Activated CD8-positive, alpha-beta memory T cell treated with anti-CD3 and anti-CD28 coated beads, Interleukin-2, amount 50 U/mL, for 24 hours (primary cell): Measurements from ENCODE around the gene IL20RA.
"Not testable (repeated sequence)": the region's sequence is repeated elsewhere in the genome, so short reads cannot be mapped to it uniquely, and the experiment has no call there.

Experiments
- DNase-seq: peaks from one replicate; pipeline ENCODE4 v3.0.0-alpha.2; 2020; ENCODE audit errors: extremely low read depth

The IL20RA gene

DNA sequence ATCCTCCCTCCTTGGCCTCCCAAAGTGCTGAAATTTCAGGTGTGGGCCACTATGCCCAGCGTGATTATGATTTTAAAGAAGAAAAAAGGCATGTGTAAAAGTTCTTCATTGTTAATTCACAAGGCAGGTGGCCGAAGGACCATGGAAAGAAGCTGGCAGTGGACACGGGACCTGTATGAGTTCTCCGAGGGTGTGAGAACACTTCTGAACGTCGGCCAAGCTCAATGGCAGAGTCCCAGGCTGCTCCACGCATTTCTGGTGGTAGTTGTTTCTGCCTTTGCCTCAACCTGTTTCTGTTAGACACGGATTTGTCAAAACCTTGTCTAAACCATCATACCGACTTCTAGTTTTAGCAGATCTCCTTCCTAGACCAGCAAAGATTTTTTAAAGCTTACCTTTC, 36.6 kb downstream of the IL20RA start:
- DNase-seq = no peak

DNA sequence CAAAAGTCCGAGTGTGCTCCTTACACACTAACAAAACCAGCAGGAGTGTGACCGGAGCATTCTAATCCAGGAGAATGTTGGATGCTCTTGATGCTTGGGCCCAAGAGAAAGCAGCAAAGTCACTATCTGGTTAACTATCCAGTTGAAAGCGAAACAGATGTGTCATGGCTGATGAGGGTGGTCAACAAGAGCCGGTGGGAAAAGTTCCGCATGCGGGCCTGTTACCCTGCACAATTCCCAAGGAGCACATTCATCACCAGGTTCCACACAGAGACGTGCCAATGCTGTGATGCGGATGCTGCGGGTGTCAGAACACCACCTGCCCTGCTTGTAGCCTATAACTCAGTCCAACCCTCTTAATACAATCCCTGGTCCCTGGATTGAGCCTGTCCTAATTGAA, 38.7 kb downstream of the IL20RA start:
- DNase-seq = no peak

DNA sequence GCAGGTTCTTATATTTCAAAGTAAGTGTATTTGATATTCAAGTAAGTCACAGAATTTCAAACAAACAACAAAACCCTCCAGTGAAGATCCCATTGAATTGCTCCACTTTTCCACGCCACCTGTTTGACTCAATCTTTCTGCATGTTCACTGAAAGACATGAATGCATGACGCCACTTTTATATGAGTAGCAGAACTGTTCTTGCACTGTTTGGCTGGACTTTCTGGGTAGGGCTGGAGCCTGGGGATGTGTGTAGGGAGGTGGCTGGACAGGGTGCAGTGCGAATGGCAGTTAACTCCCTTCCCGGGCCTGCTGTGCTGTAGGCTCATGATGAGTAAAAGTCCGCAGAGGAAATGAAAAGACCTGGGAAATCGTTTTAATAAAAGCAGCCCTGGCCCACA, 39.7 kb downstream of the IL20RA start:
- no peak for DNase-seq

DNA sequence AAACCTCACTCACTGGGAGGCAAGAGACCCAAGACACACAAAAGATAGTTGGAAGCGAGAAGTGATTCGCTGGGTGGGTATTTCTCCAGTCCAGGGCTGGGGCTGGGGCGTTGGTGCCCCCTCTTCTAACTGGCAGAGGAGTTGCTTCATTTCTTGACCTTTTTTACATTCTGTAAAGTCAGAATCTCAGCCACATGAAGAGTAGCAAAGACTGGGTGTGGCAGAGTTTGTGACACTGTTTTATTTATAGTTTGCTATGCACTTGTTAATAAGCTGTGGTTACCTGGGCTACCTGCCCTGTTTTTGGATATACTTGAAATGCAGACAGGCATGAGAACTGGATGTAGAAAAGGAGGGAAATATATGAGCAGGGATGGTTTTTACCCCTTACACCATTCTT, 42.3 kb downstream of the IL20RA start:
- DNase-seq = no peak

DNA sequence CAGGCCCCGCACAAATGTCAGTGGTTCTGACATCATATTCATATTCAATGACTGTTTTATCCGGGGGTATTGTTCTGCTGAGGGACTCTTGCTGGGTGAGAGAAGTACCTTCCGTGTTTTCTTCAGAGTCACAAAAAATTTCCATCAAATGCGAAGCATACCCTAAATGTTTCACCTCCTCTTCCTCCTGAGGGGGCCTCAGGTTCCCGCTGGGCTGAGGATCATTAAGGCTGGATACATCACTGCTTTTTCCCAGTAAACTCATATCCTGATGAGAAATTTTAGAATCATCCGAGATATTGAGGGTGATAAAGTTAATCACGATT, 42.8 kb downstream of the IL20RA start:
- DNase-seq = no peak

DNA sequence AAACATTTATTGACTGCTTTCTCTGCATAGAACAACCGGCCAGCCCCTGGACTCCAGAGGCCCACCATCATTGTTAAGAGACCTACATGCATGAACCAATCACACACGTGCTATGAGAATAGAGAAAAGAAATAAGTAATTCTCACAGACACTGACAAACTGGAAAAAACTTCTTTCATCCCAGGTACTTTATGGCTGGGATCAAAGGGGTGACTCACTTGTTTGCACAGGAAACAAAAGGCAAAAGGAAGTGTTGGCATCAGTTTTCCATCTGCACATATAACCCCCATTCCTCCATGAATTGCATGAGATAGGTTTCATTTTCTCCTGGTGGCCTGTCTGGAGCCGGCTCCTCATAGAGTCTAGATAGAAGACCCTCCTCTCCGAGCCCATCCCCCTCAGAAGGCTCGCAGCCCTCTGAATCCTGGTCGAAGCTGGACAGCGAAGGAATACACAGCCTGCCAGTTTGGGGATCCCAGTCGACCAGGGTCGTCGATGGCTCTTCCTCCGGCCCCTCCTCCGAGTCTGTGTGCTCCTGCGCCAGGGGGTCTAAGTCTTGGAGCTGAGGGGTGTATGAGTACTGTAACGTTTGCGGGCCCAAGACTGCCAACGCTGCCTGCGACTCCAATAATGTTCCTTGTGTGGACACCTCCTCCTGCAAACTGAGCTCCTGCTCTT, 43.3 kb downstream of the IL20RA start:
- no peak for DNase-seq

DNA sequence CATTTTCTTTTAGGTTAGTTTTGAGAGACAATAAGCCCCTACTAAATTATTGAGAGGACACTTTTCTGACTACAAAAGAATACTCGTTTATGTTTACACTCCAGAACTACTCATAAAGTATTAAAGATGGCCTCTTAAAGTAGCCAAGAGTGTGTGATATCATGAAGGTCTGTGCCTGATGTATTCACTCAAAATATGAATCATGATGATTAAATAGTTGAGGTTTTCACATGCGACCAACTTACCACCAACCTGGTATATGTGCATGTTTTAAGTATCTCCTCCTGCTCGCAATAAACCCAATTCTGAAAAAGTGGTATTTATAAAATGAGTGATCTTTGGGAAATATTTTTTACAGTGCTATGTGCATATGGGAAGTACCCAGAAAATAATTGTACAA, 43.9 kb downstream of the IL20RA start:
- DNase-seq = no peak

DNA sequence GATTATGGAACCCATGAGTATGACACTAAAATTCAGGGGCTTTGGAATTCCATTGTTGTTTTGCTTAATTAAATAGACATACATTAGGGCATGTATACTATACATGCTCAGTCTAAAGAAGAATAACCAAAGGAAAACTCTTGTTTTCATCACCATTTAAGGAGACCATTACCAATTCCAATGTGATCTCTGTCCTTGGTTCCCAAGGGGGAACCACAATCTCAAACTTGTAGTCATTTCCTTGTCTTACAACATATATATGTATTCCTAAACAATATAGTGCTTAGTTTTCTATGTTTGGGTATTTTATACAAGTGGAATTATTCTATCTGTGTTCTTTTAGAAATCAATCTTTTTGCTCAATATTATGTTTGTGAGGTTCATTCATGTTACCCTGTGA, 49.2 kb downstream of the IL20RA start:
- DNase-seq = no peak

DNA sequence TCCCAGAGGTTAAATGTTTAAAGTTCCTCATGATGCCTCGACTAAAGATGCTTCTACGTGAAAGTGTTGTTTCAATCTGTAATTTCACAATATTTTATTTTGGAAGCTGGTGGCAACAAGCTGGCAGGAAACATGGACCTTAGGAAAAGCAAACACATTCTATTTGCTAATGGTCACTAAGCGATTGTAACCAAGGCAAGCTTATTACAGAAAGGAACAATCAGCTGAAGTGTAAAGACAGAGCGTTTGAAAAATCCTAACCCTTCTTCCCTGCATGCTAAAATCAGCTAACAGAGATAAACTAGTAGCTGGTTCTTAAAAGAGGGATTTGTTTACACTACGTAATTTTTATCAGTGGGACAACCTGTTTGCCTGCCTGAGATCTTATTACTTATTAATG, 50.0 kb downstream of the IL20RA start:
- no peak for DNase-seq

DNA sequence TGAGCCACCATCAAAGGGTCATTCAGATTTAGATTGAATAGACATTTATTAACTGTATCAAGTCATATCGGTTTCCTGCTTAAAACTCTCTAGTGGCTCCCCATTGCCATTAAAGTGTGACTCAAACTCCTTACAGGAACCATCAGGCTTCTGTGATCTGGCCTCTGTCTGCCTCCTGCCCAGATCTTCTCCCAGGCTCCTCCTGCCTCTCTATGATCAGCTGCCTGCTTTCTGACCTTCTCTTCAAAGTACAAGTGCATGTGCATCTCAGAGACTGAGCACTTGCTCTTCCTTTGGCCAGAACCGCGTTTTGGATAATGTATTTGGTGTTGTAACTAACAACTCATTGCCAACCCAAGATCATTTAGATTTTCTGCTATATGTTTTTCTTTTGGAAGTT, 52.7 kb downstream of the IL20RA start:
- DNase-seq = no peak

DNA sequence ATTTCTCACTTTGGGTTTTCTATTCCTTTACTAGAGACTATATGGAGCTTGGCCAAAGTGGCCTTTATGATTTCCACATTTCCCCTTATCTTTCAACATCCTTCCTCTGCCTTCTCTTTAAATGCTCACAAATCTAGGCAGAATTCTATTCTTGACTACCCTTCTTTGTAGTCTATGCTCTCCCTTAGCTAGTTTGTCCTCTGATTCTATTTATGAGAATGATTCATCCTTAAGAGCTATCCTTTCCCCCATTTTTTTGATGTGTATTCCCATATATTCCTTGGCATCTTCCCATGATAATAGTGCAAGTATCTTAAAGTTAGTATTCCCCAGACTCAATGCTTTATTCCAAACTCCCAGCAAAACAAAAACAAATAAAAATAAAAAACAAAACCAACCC, 53.1 kb downstream of the IL20RA start:
- no peak for DNase-seq

DNA sequence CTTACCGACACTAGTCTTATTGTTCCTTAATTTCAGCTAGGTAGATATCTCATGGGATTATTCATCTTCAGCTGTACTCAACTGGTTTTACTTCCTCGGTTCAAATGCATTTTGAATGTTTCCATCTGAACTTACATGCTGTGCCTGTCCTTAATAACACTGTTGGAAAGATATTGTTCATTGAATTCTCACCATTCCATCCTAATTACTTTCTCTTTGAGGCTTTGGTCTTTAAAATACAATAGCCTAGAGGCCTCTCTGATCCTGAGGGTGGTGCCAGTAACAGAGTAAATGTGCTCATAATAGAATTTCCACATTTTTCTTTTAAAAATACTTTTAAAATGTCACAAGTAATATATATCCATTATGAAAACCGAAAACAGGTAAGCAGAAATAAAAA, 54.0 kb downstream of the IL20RA start:
- no peak for DNase-seq

DNA sequence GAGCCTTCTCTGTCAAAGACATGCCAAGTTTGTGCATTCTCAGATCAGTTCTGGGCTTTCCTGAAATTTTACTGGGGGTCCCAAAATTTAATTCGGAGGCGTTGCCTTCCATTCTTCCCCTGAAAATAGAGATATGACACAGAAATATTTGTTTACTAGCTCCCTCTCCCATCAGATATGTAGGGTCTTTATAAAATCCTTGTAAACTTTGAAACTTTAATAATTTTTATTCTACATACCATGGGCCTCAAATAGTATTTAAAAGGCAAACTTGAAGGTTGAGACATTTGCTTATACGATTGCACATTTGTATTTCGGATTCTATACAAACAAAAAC, 54.6 kb downstream of the IL20RA start:
- no peak for DNase-seq

DNA sequence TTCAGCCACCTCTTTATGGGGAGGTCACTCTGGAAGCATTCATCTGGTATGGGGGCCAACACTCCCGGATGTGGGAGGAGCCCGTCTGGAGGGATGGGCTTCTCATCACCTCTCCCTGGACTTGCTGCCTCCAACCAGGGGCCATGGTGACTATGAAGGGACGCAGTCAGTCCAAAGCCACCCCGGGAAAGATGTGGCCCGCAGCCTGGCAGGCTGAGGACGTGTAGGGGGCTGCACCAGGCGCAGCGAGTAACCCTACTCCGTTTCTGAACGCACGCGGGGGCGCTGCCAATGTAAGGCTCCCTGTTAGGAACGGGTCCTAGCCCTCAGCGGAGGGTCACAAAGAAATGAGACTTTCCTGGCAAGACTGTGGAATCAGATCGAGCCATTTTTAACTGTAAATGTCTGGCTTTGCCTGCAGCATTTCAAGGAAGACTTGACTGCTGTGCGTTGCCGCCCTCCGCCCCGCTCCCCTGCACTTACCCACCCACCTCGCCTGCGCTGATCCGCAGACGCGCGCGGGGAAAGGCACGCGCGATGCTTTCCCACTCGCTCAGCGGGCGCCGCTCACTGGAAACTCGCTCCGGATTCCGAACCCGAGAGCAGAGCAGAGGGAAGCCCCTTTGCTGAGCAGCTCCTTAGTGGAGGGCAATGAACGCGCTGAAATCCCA, 55.1 kb downstream of the IL20RA start:
- DNase-seq = no peak

DNA sequence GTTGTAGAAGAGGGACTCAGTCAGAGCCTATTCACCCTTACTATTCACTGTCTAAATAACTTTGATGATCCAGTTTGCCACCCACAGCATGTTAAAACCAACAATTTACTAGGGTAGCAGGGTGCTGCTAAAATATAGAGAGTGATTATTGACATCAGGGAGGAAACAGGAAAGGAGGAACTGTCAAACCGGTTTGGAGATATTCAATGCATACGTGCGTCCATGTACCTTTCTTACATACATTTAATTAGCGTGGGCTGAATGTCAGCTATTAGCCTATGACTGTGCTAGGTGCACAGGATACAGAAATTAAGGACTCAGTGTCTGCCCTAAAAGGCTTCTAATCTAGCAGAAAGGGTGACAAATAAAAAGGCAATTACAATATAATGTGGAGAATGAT, 57.2 kb downstream of the IL20RA start:
- DNase-seq = no peak

DNA sequence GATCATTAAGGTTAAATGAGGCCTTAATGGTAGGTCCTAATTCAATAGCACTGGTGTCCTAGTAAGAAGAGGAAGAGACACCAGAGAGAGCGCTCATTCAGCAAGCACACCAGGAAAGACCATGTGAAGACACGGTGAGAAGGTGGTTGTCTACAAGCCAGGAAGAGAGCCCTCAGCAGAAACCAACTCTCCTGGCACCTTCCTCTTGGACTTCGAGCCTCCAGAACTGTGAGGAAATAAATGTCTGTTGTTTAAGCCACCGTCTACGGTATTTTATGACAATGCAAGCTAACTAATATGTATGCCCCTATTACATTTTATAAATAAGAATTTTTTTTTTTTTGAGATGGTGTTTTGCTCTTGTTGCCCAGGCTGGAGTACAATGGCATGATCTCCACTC, 59.3 kb downstream of the IL20RA start:
- no peak for DNase-seq

DNA sequence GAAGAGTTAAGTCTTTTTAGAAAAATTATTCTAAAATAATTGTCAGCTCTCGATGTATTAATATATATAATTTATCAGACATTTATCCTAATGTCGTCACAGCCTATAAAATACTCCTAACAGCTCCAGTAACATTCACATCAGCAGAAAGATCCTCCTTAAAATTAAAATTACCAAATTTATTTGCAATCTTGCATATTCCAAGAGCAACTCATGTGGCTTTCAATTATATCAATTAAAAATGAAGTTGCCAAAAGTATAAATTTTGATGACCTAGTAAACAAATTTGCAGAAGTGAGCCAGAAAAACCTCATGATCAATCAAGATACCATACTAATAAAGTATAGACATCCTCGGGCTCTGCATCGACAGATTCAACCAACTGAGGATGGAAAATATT, 60.2 kb downstream of the IL20RA start:
- no peak for DNase-seq

DNA sequence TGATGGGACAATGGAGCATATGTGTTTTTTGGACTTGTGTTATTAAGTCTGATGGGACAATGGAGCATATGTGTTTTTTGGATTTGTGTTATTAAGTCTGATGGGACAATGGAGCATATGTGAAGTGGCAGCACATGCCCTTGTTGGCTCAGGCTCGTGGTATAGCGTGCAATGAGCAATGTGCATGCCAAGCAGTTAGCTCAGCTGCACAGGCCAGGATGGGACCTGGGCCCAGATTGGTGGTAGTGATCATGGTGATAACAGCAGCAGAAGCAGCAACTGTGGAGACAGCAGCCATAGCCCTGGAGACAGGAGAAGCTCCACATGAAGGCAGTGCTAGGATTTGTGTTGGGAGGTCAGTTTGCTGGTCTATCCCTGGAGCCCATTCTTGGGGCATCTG, 61.1 kb downstream of the IL20RA start:
- no peak for DNase-seq

DNA sequence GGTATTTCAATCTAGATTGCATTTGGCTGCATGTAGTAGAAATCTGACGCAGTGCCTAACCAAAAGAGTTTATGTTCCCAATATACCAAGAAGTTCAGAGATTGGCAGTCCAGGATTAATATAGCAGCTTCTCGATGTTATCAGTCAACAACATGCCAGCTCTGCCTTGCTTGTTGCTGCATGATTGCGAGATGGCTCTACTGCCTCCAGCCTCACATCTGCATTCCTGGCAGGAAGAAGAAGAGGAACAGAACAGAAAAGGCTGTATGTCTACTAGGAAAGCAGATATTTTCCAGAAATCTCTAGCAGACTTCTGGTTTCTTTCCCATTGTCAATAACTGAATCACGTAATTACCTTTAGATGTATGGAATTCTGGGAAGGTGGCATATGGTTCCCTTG, 61.8 kb downstream of the IL20RA start:
- DNase-seq = no peak

DNA sequence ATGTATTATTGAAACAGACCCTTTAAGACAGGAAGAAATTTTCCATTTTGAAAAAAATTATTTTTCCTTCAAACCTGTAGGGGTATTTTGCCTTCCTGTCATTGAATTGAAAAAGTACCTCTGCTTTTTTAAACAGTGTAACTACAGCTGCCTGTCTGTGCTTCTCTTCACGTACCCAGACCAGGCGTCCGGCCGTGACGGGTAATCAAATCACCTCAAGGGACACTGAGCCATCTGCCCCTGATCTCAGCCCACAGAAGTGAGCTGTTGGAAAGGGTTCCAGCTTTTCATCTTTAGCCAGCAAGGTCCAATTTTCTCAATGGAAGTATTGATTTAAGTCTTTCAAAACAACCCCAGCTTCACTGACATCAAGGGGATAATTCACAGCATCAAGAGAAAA, 64.7 kb downstream of the IL20RA start:
- DNase-seq = no peak

DNA sequence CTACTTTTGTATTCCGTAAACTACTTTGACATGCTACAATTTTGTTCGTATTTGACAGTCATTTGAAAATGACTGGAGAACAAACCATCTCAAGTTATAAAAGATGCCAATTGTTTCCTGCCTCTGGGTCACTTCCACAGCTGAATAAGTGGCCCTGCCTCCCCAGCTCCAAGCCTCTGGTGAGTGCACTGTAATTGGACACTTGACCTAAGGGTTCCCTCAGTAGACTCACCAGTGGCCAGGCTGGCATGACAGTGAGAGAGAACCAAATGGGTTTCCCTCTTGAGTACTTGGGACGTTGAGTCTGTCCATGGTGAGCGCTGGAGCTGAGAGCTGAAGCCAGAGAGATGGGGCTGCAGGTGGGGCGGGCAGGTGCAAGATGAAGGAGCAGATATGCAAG, 65.6 kb downstream of the IL20RA start:
- DNase-seq = no peak

DNA sequence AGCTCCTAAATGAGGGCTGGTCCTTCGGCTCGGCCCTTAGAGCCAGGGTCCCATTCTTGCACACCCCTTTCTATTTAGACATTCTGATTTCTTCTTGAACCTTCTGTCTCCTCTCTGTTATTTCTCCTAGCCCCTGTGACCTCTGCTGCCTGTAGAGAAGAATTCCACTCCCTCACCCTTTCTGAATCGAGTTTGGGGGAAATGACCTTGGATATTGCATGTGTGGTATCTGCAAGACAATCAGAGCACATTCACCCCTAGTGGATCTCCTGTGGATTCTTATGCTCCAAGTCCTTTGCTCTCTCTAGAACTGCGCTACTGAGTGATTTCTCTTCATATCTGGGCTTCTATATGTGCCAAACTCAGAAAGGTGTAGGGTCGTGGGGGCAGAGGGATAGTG, 67.7 kb downstream of the IL20RA start:
- no peak for DNase-seq

DNA sequence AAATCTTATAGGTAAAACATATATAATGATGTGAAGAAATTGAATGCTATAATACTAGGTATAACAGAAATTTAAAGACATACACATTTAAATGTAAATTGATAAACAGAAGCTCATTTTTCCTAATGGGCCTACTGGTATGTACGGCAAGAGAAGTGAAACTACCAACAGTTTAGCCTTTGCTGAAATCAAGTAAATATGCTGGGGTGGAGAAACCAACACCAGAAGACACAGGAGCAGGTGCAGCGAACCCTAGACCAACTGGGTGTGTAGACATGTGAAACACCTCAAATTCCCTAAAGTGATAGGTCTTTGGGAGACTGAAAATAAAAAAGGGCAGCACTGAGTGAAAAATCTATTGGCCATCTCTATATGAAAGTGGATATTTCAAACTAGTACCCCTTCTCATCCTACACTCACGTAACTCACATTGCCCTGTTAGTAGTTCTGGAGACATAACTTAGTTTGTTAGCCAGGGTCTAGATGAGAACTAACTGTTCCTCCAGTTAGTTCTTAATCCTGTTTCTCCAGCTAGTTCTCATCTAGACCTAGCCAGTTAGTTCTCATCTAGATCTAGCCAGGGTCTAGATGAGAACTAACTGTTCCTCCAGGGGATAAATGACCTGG, 69.6 kb downstream of the IL20RA start:
- no peak for DNase-seq

DNA sequence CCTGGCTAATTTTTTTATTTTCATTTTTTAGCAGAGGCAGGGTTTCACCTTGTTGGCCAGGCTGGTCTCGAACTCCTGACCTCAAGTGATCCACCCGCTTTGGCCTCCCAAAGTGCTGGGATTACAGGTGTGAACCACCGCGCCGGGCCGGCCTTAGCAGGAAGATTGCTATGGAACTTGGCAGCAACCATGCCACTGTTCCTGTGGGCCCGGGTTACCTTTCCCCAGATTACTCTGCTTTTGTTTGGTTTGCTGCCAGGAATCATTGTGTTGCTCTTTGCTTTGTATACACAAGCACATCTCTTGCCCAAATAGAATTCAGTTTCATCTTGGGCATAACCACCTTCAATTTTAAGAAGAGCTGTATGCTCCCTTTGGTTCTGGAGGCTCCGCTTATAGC, 71.0 kb downstream of the IL20RA start:
- DNase-seq = not testable (repeated sequence)
